ENCODE measurements around the gene GPR149.

GRCh38 chr3:154310840-154311239, 119.2 kb downstream of the GPR149 start:
- no peak for TF ChIP-seq TAF1 (IDR thresholded peaks at IDR 0.05; ENCODE audit: borderline replicate concordance, insufficient read depth, low read length)
- no peak for TF ChIP-seq SIN3A (IDR thresholded peaks at IDR 0.05; ENCODE audit: borderline replicate concordance, insufficient read depth, low read length)
